Uterus (tissue), 2 donors: ENCODE measurements around the gene LETM1.

ENCODE experiments used
- CTCF ChIP-seq, 4 experiments: fragments of 200-600 bp in 2 of 4; fragments of 450-650 bp in 2 of 4; sonication (generic) in 2 of 4; IDR thresholded peaks; one replicate each; pipeline ENCODE4 v1.5.1; 2016 to 2019; ENCODE audit warnings: antibody characterized with exemption in 4 of 4, mild to moderate bottlenecking in 2 of 4, moderate library complexity in 1 of 4
- POLR2A ChIP-seq, 2 donors: fragments of 450-650 bp; IDR thresholded peaks; one replicate each; pipeline ENCODE4 v1.6.1; 2016; ENCODE audit warnings: antibody characterized with exemption in 2 of 2, mild to moderate bottlenecking in 1 of 2, moderate library complexity in 1 of 2

GRCh38 chr4:1854752-1855151 lies 1.2 kb downstream of the LETM1 start:
- TF ChIP-seq CTCF (IDR thresholded peaks at IDR 0.05): no peak
- no peak for TF ChIP-seq POLR2A (IDR thresholded peaks at IDR 0.05)
